HG03066 (cell line): Measurements from ENCODE around the gene C1S.
"Not testable (repeated sequence)": the region's sequence is repeated elsewhere in the genome, so short reads cannot be mapped to it uniquely, and the experiment has no call there.

Experiments used
- ATAC-seq: cut with Tn5 transposase; IDR thresholded peaks from one replicate; pipeline ENCODE4 v1.9.1; 2021; ENCODE audit warnings: low read depth; ENCODE audit not compliant: unreplicated experiment

Gene C1S

DNA sequence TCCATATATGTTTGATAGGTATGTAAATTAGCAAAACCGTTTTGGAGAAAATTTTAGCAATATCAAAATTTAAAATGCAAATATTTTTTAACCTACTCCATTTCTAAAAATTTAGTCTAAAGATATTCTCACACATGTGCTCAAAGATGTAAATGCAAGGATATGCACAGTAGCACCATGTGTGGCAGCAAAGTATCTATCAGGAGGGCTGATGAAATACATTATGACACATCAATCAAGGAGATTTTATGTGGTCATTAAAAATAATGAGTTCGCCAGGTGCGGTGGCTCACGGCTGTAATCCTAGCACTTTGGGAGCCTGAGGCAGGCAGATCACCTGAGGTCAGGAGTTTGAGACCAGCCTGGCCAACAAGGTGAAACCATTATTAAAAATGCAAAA lies 39.7 kb downstream of the C1S start:
- no peak for ATAC-seq

DNA sequence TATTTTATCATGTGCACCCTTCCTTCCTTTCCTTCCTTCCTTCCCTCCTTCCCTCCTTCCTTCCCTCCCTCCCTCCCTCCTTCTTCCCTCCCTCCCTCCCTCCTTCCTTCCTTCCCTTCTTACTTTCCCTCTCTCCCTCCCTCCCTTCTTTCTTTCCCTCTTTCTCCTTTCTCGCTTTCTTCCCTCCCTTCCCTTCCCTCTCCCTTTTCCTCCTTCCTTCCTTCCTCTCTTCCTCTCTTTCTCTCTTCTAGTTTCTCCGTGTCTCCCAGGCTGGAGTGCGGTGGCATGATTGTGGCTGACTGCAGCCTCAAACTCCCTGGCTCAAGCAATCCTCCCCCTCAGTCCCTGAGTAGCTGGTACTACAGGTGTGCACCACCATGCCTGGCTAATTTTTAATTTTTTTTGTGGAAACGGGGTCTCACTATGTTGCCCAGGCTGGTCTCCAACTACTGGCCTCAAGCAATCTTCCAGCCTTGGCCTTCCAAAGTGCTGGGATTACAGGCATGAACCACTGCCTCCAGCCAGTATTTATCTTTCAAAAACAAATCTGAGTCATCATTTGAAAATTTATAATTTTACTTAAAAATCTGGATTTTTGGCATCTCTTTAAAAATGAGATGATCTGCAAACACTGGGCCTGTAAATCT lies 40.7 kb downstream of the C1S start:
- no peak for ATAC-seq

DNA sequence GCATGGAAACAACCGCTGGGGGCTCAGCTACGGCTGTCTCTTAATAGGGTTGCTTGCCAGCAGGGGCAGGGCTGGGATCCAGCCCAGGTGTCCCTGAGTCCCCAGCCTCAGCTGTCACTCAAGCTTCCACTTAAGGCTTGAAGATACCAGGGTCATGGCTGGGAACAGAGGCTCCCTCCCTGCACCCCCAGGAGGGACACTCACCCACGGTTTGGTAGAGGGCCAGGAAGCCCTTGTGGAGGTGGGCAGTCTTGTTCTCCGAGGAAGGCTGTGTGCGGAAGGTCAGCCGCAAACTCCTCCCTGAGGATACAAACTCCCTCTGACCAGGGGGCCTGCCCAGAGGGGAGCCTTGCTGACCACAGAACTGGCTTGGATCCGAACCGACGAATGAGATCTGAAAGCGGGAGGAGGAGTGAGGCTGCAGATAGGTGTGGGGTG lies 41.2 kb downstream of the C1S start:
- ATAC-seq, result no peak

DNA sequence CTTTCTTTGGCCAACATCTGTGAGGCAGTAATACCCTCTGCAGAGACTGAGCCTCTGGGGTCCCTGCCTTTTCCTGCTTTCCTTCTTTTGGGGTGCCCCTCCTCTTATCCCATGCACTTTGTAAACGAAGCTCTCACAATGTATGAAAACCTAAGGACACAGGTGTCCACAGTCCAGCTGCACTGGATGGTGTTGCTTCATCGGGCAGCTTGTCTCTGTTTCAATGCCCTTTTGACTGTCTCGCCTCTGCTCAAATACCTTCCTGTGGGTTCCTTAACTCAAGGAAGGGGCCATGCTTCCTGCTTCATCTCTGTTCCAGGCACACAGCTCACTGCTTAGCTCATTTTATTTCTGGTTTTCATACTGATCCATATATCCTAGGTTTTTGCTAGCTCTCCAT lies 42.1 kb downstream of the C1S start:
- no peak for ATAC-seq

DNA sequence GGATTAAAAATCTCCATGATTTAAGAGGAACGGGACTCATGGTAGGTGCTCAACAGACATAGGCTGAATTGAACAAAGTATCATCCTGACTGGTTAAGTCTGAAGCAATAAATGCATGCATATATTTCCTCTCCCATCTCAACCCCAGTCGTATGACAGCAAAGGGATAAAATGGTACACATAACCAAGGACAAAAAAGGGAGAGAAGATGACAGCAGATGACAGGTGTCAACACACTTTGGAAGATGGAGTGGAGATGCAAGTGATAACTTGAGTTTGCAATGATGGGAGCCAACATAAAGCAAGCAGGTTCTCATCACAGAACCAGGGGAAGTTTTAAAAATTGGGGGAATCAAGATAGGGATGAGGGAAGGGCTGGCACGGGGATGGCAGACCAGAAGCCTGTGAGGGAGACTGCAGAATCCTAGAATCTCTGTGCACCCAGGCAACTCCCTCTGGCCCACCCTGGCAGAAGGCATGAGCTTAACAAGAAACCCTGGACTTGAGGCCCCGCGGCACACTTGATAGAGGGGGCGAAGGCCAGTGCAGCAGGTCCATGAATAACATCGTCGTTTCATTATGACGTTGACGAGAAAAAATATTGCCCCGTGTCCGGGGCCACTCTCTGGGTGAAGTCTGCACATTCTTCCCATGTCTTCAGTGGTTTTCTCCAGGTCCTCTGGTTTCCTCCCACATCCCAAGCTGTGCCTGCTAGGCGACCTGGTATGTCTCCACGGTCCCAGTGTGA lies 43.5 kb downstream of the C1S start:
- ATAC-seq, result no peak

DNA sequence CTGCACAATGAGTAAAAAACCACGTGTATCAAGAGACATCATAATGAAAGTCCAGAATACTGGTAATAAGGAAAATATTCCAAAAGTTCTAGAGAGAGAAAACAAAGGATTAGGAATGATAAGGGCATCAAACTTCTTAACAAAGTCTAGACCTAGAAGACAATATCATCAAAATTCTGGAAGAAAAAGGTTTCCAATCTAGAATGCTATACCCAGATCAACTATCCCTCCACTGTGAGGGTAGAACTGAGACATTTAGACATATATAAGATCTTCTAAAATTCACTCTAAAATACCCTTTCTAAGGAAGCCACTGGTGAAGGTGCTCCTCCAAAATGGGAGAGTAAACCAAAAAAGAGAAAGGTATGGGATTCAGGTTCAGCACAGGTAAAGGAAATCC lies 45.6 kb downstream of the C1S start:
- no peak for ATAC-seq

DNA sequence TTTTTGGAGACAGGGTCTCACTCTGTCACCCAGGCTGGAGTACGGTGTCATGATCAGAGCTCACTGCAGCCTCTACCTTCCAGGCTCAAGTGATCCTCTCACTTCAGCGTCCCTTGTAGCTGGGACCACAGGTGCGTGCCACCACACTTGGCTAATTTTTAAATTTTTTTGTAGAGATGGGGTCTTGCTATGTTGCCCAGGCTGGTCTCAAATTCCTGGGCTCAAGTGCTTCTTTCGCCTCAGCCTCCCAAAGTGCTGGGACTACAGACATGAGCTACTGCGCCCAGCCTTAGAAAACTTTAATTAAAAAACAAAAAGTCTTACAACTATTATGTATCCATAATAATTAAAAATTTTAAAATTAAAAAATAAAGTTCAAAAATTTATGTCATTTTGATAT lies 46.7 kb downstream of the C1S start:
- not testable (repeated sequence) for ATAC-seq

DNA sequence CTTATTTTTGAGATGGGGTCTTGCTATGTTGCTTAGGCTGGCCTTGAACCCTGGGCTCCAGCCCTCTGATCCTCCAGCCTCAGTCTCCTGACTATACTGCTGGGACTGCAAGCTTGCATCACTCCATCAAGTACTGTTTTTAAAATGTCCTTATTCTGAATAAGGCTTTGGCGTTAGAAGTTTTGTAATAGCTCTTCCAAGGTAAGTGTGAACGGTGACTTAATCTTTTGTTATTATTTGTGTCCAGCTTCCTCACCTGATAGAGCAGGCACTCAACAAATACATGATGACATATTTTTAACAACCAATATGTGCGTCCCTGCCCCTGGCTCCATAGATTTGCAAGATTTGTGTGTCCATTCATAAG lies 47.1 kb downstream of the C1S start:
- ATAC-seq, result no peak

DNA sequence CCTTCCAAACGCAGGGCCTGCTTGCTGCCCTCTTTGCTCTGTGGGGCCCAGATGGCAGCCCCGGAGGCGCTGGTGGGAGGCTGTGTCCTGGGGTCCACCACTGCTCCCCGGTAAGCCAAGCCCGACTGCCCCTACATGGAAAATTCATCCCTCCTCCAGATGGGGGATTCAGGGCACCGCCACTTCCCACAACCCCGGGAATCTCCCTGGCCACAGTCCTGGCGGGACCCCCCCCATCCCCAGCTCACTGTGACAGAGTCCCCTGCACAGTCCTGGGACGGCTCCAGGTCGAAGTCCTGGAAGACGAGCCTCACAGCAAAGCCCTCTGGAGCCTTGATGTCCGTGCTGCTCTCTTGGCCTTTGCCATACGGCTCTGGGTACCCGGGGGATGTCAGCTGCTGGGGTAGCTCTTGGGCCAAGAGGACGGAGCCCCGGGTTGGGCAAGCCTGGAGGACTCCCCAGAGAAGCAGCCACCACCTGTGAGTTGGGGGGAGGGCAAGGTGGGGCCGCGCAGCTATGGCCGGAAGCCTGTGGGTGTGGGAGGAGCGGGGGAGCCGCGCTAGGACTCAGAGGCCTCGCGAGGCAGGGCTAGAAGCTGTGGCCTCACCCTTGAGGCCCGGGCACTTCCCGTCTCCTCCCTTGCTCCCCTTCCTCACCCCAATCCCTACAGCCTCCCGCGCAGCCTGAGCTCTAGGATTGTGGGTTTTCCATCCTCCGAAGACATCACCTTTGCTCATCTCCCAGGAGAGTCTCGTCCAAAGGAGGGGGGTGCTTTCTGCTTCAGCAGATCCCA lies 47.7 kb downstream of the C1S start:
- peak; percentile 95 for ATAC-seq

DNA sequence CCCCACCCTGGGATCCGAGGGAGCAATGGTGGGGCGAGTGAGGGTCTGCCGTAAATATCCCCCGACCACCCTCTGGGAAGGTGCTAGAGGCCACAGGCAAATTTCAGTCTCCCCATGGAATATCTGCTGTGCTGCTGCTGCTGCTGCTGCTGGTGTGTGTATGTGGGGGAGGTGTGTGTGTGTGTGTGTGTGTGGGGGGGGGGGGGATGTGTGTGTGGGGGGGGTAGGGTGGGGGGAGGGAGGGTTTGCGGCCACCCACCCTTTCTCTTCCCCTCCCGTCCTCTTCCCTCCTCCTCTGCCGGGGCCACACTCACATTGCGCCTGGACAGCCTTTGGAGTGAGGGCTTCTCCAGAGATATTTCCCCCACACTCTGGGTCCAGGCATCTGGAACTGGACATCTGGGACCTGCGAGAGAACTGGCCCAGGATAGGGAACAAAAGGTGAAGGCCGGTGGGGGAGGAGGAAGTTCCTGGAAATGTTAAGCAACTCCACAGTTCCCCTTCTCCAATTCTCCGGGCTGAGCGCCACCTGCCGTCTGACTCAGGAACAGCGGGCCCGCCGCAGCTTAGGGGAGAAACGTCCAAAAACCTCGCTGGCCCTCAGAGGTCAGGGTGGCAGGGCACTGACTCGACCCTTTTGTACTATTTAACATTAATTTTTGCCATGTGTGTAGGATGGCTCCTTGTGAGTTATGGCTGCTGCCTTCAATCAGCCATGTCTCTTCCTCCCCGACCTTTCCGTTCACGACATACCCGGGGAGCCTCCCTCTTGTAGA lies 48.5 kb downstream of the C1S start, which contains the start of gene C1RL:
TSS of gene C1RL (minus strand) at position 419 of the 776 bp plus-strand sequence. CDS start at position 385, 34 bp downstream.
- peak; percentile 26 for ATAC-seq

DNA sequence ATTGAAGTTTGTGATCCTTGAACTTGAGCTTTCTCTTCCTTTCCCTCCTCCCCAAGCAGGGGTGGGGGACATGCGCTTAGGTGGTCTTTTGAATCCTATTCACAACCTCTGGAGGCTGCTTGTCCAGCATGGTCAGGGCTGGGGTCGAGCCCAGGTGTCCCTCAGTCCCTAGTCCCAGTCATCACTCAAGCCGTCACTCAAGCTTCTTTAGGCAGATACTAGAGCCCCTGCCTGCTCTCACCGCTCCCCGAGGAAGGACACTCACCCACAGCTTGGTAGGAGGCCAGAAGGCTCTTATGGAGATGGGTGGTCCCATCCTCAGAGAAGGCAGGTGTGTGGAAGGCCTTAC lies 49.0 kb downstream of the C1S start:
- ATAC-seq, result no peak

DNA sequence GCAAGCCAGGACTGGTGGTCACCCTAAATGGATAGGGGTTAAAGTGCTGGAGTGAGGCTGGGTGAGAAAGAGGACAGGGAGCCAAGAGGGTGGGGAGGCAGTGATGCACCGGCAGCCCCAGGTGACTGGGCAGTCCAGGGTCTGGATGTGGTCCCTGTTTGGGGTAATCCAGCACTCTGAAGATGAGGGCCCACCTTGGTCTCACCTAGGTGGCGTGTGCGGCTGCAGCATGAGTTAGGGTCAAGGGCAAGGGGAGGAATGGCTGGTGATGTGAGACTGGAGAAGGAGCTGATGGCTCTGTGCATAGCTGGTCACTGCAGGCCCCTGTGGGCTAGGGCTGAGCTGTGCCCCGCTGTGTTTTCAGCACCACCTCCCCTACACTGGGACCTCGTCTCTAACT lies 50.1 kb downstream of the C1S start:
- no peak for ATAC-seq

DNA sequence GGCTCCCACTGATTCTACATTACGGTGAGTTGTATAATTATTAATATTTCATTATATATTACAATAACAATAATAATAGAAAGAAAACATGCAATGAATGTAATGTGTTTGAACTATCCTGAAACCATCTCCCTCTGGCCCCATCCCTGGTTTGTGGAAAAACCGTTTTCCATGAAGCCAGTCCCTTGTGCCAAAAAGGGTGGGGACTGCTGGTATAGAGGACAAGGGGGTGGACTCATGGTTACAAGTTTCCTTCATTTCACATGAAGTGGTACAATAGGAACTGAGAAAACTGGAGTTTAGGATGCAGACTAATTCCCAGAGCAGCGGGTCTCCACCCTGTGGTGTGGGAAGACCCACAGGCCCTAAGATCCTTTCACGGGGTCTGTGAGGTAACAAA lies 51.5 kb downstream of the C1S start:
- ATAC-seq, result no peak

DNA sequence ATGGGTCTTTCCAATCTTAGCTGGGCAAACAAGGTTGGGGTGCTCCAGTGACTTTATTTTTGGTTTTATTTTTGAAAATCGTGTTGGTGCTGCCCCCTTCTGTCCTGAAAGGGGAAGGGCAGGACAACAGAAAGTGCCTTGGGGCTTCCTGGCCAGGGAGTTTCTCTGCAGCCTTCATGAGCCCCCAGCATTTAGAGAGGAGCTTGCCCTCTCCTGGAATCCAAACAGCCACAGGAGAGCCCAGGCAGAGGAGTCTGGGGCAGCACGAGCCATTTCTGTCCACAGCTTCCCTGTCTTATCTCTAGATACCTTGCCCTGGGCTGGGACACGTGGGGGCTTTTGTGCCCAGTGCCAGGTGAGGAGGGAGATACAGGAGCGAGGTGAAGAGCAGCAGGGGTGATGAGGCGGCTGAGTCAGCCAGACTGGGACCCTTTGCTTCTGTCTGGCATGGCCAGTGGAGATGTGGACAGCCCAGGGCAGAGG lies 52.9 kb downstream of the C1S start:
- ATAC-seq, result no peak

DNA sequence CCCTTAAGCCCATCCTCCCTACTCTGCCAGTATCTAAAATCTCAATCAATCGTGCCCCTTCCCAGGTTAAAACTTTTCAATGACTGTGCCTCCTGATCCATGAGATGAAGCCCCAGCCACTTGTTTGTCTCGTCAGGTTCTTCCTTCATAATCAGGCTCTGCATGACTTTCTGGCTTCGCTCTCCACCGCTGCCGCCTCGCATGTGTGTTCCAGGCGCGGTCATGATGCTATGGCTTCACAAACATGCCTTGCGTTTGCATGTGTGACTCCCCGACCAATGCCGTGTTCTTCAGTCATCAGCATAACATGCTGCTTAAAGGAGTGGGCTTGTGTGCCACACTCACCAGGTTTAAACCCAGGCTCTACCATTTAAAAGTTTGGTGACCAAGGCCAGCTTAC lies 53.5 kb downstream of the C1S start:
- no peak for ATAC-seq

DNA sequence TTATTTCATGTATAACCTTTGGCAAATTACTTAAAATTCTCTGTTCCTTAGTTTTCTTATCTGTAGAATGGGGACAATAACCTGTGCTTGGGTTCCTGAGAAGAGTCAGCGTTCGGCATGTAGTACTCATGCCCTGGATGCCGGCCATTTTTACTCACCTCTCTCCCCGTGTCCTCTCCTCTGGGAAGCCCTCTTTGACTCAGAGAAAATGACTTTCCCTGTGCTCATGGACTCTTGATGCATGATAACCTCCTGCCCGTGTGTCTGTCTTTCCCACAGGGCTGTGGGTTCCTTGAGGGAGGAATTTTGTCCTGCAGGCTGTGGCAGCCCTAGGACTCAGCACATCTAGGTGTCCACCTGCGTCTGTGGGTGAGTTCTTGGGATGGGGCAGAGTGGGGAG lies 54.3 kb downstream of the C1S start:
- ATAC-seq, result no peak

DNA sequence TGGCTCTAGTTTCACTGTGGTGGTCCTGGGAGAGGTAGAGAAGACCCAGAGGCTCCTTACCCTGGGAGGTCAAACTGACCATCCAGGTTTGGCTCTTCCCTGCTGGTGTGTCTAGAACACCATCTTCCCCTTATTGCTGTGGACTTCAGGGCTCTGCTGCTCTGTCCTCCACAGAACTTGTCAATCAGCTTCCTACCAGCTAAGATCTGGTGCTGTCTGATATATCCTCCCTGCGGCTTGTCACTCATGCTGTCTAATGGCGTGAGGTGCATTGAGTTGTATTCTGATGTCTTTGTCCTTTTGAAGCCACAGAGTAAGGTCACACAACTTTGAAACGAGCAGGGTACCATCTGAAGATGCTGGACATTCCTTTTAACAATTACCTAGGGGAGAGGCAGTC lies 55.7 kb downstream of the C1S start:
- no peak for ATAC-seq

DNA sequence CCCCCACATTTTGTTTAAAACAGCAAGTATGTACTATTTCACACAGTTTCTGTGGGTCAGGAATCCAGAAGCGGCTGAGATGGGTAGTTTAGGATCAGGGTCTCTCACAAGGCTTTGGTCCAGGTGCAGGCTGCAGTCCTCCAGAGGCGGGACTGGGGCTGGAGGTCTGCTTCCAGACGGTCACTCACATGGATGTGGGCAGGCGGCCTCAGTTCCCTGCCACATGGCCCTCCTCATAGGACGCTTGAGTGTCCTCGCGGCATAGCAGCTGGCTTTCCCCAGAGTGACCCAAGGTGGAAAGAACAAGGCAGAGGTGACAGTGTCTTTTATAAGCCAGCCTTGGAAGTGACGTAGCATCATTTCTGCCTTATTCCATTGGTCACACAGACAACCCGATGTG lies 56.4 kb downstream of the C1S start:
- no peak for ATAC-seq

DNA sequence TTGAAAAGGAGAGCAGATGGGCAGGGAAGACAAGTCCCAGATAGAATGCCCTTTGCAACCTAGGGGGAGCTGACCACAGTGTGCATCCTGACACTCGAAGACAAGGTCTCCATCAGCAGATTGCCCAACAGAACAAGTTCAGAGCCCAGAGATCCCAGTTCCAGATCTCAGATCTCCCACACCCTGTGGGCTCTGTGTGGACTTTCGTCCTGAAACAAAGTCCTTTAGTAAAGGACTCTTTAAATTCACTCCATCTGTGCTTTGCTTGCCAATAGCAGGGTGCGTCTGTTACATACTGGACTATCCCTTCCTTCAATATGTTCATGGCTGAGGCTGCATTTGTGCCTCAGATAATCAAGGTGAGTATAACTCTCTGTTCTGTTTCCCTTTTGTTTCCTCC lies 57.2 kb downstream of the C1S start:
- ATAC-seq, result no peak

DNA sequence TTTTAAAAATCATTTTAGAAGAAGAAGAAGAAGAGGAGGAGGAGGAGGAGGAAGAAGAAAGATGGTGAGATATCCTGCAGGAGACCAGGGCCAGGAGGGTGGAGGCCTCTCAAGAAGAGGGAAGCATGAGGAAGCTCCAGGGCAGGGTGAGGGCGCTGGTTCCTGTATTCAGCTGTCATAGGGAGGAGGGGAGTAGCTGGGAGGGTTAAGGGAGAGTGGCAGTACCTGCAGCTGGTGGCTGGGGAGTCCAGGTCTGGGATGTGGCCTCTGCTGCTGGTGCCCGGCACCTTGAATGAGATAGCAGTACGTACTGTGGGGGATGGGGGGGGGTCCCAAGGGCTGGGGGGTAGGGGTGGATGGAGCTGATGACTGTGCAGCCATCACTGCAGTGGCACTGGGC lies 58.4 kb downstream of the C1S start:
- ATAC-seq, result no peak

DNA sequence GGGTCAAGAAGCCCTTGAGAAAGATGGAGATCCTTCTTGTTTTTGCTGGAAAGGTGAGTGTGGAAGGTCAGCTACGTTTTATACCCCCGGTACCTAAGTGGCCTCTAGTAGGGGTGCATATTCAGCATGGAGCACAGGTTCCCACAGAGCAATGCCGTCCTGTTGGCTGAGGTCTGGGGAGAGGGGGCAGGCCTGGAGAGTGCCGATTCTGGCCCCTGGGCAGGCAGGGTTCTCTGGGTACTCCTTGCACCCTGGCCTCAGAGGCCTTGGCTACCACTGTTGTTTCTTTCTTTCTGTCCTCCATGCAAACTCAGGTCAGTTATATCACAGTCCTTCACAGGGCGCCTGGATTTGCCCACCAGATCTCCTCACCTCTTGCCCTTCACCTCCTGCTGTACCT lies 59.6 kb downstream of the C1S start:
- no peak for ATAC-seq
